DOHH2 (cell line): ENCODE measurements around the gene MICAL2.

Experiments used
- CTCF ChIP-seq: fragments of 200-600 bp; sonication (generic); IDR thresholded peaks from one replicate; pipeline ENCODE4 v1.5.1; 2014; ENCODE audit warnings: antibody characterized with exemption, mild to moderate bottlenecking, low read depth, low read length; ENCODE audit not compliant: poor library complexity, severe bottlenecking
- EZH2phosphoT487 ChIP-seq: fragments of 200-600 bp; sonication (generic); IDR thresholded peaks from 2 replicates; pipeline ENCODE4 v1.6.1; 2017; ENCODE audit warnings: borderline replicate concordance, mild to moderate bottlenecking, antibody characterized with exemption, low read length, moderate library complexity, mixed read lengths

- TF ChIP-seq CTCF = no peak
- no peak for TF ChIP-seq EZH2phosphoT487
Measured at GRCh38 chr11:12292766-12293165, 182.4 kb downstream of the MICAL2 start.
